Measurements from ENCODE around the gene OXCT1.
"Not testable (repeated sequence)": the region's sequence is repeated elsewhere in the genome, so short reads cannot be mapped to it uniquely, and the experiment has no call there.

Gene OXCT1

DNA sequence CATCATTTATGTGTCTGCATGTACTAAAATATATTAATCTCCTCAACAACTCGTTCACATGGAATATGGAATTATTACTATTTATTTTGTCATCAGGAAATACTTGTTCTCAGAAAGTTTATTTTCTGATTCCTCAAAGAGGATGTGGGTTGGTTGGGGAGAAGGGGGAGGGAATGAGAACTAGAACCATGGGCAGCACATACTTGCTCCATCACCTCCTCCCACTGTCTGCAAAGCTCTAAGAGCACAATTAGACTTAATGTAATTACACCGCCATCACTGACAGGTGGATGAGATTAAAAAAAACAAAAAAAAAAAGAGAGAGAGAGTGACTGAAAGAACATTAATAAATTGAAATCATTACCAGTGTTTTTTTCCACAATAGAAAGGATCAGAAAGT lies 98.2 kb downstream of the OXCT1 start:
- no peak for DNase-seq

DNA sequence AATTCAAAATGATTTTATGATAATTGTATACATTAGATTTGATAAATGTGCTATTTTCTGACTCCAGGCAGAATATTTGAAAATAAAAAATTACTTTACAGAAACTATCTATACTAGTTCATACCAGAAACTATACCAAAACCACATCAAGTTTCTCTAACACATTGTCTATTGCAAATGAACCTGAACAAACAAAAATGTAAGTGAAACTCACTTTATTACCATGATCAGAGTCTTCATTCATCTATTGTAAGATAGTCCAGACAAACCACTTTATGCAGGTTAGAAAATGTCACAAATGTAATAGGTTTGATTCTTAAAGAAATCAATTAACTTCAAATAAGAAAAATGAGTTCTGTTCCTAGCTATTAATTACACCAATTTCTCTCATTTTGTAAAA lies 99.4 kb downstream of the OXCT1 start:
- DNase-seq, result no peak

DNA sequence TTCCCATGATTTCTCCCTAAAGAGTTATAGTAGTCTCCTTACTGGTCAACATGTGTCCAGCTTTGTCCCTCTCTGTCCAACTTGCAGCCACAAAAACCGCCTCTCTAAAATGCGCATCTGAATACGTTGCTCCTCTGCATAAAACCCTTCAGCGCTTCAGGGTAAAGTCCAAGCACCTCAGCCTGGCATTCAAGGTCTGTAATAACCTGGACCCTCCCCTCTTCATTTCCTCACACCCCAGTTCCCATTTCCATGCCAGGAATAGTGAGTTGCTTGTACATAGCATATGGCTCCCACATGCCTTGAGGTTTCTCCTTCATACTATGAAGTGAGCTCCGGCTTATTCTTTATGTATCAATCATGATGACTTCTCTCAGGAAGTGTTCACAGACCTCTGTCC lies 101.5 kb downstream of the OXCT1 start:
- DNase-seq, result no peak

DNA sequence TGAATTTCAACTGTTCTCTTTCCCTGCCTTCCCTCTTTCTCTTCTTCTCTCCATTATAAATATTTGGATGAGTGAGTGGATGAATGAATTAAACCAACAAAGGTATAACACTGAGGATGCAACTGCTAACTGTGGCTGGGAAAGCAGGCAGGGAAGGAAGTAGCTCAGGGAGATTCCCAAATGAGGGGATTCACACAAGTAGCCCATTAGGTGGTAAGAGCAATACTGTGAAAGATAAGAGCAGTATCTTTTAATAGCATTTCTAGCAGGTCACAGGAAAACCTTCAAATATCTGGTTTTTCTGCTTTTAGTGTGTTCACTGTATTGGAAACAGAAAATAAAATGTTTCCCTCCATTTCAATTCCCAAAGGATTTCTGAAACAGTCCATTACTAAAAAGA lies 105.6 kb downstream of the OXCT1 start:
- no peak for DNase-seq

DNA sequence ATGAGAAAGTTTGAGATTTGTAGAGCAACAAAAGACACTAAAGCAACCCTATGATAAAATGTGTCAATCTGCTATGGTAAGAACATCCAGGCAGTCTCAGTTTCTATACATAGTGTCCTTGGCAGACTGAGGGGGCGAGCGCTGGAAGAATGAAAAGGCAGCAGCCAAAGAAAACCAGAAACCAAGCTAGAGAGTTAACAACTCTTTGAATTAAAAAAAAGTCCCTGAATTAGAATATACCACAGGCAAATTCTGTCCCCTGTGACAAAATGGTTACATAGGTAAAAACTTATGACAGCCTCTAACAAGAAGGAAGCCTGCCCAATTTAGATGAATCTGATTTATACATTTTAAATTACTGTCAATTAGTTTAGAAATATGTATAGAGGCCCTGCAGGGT lies 106.7 kb downstream of the OXCT1 start:
- DNase-seq, result no peak

DNA sequence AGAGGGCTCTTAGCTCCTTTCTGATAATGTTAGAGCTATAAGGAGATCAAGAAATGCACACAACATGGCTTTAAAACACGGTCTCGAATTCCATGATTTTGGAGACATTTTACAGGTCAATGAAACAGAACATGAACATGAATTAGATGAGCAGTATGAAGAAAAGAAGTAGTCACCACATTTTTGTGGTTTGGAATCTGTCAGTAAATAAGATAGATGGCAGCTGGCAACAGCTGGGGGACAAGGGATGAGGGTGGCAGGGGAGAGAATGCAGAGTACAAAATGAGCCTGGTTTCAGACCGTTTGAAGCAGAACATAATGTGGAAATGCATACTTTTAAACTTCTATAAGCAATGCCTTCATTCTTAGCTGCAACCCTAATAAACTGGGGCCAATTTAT lies 107.1 kb downstream of the OXCT1 start:
- DNase-seq, result no peak

DNA sequence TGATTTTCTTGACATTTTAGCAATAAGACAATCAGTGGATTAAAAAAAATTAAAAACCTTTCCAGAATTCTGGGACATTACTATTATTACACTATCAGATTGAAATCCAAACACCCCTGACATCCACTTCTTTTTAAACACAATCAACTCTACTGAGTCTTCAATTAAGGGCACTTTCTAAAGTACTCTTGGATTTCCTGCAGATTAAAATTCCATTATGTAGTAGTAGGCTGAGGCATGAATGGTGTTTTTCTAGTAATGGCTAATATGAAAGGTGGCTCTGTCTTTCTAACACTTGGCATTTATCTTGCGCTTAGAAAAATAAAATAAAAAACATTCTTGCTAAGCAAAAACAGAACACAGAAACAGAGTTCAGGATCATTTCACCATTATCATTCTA lies 107.8 kb downstream of the OXCT1 start:
- DNase-seq, result no peak

DNA sequence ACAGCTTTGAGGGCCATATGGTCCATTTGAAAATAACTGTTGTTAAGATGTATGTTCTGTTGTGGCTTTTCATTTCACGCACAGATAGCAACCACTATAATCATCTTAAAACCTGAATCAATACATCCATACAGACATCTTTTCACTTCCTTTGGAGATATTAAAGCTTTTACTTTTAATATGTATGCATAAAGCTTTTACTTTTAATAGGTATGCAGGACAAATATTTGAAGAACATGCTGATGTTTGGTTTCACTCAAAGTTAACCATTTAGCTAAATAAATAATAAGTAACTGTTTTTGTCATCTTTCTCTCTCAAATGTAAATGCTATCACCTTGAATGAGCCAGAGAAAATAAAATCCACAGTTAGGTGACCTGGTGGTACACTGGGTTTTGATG lies 108.6 kb downstream of the OXCT1 start:
- no peak for DNase-seq

DNA sequence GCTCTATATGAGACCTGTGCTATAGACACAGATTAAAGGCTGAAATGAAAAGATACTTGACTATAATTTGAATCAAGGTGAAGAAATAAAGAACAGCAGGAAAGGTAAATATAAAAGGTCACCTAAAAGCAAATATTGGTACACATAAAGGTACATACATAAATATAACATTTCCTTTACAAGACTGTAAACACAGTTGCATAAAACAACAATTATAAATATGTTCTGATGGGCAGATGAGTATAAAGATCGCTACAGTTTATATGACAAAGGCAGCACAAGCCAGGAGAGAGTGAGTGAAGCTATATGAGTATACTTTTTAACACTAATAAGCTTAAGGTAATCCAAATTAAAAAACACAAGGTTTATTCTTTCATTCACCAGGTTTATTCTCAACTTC lies 114.5 kb downstream of the OXCT1 start:
- no peak for DNase-seq

DNA sequence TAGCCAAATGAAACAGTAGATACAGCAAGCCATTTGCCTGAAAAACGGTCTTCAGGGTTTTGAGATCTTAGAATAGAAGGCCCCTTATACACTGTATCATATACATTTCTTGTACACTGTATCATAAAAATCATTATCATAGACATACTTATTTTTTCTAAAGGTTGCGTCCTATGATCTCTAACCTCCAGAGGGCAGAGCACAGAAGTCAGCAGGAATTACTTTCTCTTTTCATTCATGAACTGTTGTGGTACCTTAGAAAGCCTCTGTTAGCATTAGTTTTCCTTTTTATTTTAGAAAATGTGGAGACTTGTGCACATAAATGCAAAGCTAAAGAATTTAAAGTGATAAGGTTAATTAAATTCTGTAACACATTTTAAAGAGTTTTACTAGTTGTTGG lies 115.4 kb downstream of the OXCT1 start:
- no peak for DNase-seq

DNA sequence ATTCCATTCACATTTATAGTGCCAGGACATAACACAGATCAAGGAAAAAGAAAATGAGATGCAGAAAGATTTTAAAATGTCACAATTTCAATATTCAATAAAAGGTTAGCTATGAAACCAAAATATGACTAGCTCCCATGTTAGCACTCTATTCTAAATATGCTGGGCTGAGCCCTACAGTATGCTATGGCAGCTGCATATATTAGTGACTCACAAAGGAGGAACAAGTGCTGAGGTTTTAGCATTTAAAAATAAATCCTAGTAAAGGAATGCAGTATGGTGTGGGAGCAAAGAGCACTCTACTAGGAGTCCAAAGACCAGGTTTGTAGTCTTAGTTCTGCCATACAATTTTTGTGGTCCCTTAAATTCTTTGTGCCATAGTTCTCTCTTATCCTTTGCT lies 118.4 kb downstream of the OXCT1 start:
- DNase-seq, result no peak

DNA sequence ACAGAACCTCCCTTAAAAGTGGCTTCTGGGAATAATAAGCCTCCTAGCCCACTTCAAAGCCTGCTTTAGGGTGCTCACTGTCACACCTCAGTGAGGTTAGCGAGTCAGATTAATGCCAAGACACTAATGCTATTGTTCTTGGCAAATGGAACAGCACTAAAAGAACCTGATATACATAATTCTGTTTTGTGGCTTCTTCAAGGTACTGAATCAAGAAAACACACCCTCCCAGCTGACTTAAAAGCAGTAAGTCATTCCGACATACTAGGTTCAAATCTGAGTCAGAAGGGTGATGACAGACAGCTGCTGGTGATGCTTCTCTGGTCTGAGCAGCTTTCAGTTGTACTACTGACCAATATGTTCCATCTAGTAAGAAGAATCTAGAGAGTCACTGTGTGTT lies 121.6 kb downstream of the OXCT1 start:
- no peak for DNase-seq

DNA sequence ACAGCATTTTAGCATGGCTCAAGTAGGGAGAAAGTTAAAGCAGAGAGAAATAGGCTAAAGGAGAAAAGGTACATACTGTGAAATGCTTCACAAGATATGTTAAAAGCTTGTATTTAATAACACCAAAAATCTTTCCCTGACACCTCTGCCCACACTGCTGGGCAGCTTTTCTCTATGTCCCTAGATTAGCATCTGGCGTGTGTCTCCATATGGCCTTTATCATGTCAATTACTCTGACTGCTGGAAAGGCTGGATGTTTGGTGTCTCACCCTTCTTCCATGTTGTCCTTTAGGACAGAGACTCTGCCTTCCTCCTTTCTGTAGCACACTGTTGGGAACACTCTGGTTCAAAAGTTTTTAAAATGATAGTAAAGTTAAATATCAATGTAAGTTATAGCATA lies 122.5 kb downstream of the OXCT1 start:
- DNase-seq, result no peak

DNA sequence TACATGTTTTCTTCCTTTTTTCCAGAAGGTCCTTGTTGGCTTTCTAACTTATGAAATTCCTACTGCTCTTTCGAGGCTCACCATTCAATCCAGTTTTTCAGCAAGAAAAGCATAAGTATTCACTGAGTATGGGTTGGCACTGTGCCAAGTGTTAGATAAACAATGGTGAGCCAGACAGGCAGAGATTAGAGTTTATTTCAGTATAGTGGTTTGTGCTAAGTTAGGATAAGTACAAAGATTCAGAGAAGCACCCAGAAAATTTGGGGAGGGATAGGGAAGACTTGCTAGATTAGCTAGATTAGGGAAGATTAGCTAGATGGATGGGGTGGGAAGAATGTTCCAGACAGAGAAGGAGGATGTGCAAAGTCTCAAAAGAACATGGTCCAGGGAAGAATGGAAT lies 122.9 kb downstream of the OXCT1 start:
- no peak for DNase-seq

DNA sequence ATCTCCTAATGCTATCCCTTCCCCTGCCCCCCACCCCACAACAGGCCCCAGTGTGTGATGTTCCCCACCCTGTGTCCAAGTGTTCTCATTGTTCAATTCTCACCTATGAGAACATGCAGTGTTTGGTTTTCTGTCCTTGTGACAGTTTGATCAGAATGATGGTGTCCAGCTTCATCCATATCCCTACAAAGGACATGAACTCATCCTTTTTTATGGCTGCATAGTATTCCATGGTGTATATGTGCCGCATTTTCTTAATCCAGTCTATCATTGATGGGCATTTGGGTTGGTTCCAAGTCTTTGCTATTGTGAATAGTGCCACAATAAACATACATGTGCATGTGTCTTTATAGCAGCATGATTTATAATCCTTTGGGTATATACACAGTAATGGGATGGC lies 127.6 kb downstream of the OXCT1 start:
- not testable (repeated sequence) for DNase-seq

DNA sequence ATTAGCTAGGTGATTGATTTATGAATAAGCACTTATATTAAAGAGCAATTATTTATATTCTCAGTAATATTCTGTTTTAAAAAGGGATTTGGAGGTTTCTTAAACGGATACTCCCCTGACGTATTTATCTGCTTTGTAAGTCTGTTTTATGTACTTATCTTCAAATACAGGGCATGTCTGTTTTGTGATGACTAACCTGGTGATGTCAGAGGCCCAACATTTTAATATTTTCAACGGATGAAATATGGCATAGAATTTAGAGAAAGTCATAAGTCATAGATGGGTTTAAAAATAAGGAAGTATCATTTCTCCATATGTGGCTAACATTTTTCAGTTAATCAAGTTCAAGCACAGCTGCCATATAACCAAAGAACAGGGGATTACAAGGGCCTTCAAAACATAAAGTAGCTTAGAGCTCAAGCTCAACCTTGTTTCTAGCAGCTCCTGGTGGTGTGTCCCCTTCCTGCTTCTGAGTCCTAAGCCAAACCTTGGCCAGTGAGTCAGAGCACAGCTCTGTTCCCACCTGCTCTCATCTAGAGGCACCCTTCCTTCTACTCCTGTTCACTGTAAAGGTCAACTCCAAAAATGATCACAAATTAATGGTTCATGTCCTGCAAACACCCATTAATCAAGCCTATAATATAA lies 131.4 kb downstream of the OXCT1 start:
- DNase-seq, result no peak

DNA sequence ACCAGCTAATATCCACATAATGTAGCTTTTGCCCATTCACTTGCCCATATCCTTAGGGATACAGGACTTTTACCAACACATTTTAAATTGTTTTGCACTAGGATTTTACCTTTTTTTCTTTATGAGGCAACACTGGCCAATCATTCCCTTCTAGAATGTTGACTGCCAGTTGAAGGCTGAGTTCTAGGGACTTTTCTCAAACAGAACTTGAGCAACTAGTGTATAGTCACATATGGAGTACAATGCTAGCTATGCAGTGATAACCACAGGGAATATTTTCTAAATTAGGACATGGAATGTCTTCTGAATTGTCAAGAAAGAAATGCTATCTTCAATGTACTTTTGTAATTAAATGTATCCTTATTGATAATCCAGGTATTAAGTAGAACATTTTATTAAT lies 133.6 kb downstream of the OXCT1 start:
- no peak for DNase-seq

DNA sequence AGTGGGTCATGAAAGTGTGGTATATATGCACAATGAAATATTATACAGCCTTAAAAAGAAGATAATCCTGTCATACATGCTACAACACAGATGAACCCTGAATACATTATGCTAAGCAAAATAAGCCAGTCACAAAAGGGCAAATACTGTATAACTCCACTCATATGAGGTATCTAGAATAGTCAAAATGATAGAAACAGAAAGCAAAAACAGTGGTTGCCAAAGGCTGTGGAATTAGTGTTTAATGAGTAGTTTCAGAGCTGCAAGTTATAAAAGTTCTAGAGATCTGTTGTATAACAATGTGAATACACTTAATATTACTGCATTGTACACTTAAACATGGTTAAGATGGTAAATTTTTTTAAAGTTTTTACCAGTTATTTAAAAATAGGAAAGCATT lies 135.0 kb downstream of the OXCT1 start:
- no peak for DNase-seq

DNA sequence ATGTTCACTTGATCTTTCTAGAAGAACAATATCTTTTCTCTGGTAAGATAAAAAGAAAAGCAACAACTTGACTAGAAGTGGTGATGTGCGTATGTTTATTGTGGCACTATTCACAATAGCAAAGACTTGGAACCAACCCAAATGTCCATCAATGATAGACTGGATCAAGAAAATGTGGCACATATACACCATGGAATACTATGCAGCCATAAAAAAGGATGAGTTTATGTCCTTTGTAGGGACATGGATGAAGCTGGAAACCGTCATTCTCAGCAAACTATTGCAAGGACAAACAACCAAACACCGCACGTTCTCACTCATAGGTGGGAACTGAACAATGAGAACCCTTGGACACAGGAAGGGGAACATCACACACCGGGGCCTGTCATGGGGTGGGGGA lies 140.8 kb downstream of the OXCT1 start:
- not testable (repeated sequence) for DNase-seq

DNA sequence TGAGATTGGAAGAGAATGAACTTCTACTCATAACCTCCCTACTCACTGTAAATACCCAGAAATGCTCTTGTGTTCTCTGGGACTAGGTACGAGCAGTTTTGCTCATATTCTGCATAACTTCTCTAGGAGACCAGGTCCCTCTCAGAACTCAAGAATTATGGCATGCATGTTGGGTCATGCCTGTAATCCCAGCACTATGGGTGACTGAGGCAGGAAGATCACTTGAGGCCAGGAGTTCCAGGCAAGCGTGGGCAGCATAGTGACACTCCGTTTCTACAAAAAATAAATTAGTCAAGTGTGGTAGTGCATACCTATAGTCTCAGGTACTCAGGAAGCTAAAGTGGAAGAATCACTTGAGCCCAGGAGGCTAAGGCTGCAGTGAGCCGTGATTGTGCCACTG lies 141.9 kb downstream of the OXCT1 start:
- DNase-seq, result no peak

DNA sequence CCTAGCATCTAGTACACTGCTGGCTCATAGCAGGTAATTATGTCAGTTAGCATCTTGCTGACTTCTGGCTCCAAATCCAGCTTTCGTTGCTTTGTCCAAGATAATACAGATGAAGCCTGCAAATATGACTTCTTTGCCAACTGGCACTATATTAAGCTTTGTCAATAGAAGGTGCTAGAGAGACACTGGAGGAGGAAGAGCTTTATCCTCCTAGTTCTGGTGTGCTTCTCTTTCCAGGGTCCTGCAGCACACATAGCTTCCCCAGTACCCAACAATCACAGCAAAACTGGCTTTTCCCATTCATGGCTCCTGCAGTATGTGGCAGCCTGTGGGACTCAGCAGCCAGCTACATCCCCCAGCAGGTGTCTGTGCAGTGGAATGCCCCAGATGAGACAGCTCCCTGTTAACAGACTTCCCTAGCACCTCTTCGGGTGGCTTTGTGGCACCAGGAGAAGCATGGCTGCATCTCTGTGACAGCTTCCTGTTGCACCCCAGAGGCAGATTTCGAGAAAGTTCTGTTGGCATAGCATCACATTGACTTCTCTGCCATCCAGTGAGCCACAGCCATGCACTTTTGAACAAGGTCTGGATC lies 147.8 kb downstream of the OXCT1 start:
- DNase-seq, result no peak

DNA sequence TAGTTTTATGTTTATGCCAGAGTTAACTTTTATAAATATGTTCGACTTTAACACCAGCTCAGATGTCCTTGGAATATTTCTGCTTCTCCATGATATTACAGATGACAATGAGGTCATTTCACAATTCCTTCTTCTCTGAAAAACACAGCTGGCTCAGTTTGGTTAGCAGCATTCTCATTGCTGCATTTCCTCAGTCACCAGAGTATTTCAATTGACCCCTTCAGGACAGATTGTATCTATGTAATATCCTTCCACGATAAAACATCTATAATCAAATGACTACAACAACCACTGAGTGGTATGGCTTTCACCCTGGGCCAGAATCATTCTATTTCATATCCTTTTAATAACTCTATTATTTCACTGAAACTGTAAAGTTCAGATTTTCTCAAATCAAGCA lies 148.7 kb downstream of the OXCT1 start:
- no peak for DNase-seq

DNA sequence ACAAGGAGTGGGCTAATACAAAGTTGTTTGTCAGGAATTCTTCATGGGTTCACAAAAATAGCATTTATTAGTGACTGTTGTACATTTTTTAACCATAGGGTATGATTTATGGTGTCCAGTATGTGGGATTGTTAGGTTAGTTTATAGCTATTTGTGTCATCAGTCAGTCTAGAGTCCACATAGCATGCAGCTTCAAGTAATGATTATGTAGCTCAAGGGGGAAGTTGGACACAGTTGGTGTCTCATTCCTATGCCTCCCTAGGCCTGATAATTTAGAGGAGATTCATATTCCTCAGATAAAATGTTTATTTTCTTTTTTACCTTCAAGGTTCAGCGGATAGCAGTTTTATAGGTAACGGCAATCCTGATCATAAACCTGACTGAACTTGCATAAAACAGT lies 153.8 kb downstream of the OXCT1 start:
- DNase-seq, result no peak

DNA sequence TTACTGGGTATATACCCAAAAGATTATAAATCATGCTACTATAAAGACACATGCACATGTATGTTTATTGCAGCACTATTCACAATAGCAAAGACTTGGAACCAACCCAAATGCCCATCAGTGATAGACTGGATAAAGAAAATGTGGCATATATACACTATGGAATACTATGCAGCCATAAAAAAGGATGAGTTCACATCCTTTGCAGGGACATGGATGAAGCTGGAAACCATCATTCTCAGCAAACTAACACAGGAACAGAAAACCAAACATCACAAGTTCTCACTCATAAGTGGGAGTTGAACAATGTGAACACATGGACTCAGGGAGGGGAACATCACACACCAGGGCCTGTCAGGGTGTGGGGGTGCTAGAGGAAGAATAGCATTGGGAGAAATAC lies 155.8 kb downstream of the OXCT1 start:
- not testable (repeated sequence) for DNase-seq

DNA sequence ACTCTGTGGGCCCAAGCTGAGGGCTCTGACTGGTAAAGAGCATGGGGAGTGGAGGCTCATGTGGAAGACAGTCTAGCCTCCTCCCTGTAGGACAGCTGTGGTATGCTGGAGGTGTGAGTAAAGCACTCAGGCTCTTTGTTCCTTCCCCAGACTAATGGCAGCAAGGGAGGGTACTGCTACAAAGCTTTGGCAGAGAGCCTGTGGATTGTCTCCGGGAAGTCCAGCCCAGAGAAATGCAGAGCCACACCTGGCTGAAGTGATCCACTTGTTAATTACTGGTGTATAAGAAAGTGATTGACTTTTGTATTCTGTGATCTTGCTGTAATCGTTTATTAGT lies 161.7 kb downstream of the OXCT1 start:
- DNase-seq, result no peak
